Fibroblast of pulmonary artery (primary cell): Measurements from ENCODE around the gene DPYD.
A peak's percentile ranks its signal among the peaks of the same experiment; 100 is the strongest.

ENCODE experiments used
- DNase-seq: peaks from one replicate; pipeline ENCODE4 v3.0.0-alpha.2; 2010; ENCODE audit warnings: low read depth
- H3K4me3 ChIP-seq: replicated peaks from 2 replicates; pipeline ENCODE4 v1.5.1; 2011; ENCODE audit warnings: low read depth, mild to moderate bottlenecking, control low read depth, low read length, moderate library complexity
- TF ChIP-seq, protein P1 (sequence below): IDR thresholded peaks from 2 replicates; pipeline ENCODE4 v1.5.1; 2011; ENCODE audit warnings: mild to moderate bottlenecking, control low read depth, low read length, inconsistent platforms; ENCODE audit errors: missing control alignments

DPYD gene

GRCh38 chr1:97201641-97202040, 719.2 kb downstream of the DPYD start:
- TF ChIP-seq, protein P1, sequence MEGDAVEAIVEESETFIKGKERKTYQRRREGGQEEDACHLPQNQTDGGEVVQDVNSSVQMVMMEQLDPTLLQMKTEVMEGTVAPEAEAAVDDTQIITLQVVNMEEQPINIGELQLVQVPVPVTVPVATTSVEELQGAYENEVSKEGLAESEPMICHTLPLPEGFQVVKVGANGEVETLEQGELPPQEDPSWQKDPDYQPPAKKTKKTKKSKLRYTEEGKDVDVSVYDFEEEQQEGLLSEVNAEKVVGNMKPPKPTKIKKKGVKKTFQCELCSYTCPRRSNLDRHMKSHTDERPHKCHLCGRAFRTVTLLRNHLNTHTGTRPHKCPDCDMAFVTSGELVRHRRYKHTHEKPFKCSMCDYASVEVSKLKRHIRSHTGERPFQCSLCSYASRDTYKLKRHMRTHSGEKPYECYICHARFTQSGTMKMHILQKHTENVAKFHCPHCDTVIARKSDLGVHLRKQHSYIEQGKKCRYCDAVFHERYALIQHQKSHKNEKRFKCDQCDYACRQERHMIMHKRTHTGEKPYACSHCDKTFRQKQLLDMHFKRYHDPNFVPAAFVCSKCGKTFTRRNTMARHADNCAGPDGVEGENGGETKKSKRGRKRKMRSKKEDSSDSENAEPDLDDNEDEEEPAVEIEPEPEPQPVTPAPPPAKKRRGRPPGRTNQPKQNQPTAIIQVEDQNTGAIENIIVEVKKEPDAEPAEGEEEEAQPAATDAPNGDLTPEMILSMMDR: no peak
- no peak for DNase-seq
- no peak overlapping the region for H3K4me3 ChIP-seq

DNA sequence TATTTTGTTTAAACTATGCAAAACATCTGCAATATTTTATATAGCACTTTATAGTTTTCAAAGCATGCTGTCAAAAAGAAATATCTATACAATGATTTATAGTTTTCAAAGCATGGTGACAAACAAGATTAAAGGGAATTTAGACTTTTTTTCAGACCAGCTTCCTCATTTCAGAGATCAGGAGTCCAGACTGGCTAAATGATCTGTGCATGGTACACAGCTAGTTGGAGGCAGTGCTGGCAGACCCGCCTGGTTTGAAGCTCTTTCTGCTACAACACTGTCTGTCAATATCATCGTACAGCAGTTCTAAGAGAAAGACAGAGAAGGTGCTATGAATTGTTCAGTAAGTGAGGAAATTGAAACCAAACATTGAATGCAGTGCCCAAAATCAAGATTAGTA, 720.2 kb downstream of the DPYD start:
- no peak overlapping the region for H3K4me3 ChIP-seq
- no peak for DNase-seq
- TF ChIP-seq, protein P1: no peak

DNA sequence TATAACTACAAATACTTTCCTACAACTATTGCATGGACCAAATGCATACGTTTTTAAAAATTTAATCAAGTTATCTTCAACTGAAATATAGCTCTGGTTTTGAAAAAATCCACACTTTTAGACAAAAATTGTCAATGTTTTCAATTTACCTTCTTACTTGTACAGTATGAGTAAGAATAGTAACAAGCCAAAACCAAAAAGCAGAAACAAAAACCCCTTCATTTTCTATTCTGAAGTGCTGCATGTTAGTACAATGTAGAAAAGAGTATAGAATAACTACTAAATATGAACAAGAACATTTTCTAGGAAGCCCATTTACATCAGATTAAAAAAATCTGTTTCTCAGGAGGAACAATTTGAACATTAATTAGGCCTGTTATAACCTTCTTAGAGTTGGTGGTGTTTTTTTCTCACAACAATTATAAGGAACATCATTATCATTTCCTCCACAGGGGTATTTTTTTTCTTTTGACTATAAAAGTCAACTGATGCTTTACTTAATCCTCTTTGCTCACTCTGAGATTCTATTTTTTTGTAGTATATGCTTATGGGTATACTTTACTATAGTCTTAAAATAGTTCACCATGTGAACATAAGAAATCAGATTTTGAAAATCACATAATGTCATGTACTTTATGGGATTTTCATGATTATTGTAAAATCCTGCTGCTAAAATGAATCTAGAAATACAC, 723.9 kb downstream of the DPYD start:
- DNase-seq: no peak
- TF ChIP-seq, protein P1: no peak

GRCh38 chr1:97192872-97193572, 727.8 kb downstream of the DPYD start:
- peak overlapping the region; percentile 9 for H3K4me3 ChIP-seq
- TF ChIP-seq, protein P1: peak; percentile 32
- peak; percentile 96 for DNase-seq

More for the DNA sequence above, 723.9 kb downstream of the DPYD start:
- no peak overlapping the region for H3K4me3 ChIP-seq

DNA sequence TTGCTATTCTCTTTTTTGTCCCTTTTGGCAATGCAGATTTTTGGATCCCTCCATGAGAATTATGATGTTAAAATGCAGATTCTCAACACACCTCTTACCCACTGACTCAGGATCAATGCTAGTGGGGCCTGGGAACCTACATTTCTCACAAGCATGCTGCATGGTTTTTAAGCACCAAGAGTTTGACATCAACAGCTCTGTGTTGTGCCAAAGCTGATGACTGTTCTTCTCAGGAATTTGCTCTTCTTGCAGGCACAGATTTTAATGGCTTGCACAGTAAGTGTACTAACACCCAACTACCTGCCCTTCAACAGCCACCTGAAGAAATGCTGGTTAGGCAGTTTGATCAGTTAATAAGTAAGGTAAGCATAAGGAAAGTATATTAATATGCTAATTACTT, 730.5 kb downstream of the DPYD start:
- DNase-seq: peak; percentile 61
- TF ChIP-seq, protein P1: no peak
- no peak overlapping the region for H3K4me3 ChIP-seq

DNA sequence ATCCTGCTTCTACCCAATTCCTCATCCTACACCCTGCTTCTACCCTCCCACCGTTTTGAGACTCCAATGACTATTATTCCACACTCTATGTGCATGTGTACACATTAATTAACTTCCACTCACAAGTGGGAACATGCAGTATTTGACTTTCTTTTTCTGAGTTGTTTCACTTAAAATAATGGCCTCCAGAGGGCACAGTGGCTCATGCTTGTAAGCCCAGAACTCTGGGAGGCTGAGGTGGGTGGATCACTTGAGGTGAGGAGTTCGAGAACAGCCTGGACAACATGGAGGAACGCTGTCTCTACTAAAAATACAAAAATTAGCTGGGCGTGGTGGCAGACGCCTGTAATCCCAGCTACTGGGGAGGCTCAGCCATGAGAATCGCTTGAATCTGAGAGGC, 734.5 kb downstream of the DPYD start:
- DNase-seq: peak; percentile 22
- no peak overlapping the region for H3K4me3 ChIP-seq
- TF ChIP-seq, protein P1: peak; percentile 20
